Hepatocyte (in vitro differentiated cells): ENCODE data around the gene FNIP2.

Experiments used
- EZH2 ChIP-seq: fragments of 200-600 bp; sonication (generic); IDR thresholded peaks from 2 replicates; pipeline ENCODE4 v1.6.1; 2016; ENCODE audit warnings: antibody characterized with exemption, mild to moderate bottlenecking, borderline replicate concordance
- EZH2phosphoT487 ChIP-seq: fragments of 200-600 bp; sonication (generic); IDR thresholded peaks from one replicate; pipeline ENCODE4 v1.6.1; 2018; ENCODE audit warnings: antibody characterized with exemption, mild to moderate bottlenecking, low read depth, moderate library complexity; ENCODE audit not compliant: unreplicated experiment, severe bottlenecking
- TF ChIP-seq, protein P1 (sequence below): fragments of 200-600 bp; sonication (generic); IDR thresholded peaks from 2 replicates; pipeline ENCODE4 v1.5.1; 2016; ENCODE audit warnings: antibody characterized with exemption, mild to moderate bottlenecking; ENCODE audit not compliant: poor library complexity

DNA sequence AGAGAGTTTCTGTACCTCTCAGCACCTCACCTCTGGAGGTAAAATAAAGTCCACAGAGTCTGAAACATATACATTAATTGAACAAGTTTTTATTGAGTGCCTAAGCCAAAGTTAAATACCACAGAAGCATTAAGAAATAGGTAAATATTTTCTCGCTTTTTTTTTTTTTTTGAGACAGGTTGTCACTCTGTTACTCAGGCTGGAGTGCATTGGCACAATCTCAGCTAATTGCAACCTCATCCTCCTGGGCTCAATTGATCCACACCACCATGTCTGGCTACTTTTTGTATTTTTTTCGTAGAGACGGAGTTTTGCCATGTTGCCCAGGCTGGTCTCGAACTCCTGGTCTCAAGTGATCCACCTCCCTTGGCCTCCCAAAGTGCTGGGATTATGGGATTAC is 10.1 kb upstream of the FNIP2 start:
- TF ChIP-seq, protein P1, sequence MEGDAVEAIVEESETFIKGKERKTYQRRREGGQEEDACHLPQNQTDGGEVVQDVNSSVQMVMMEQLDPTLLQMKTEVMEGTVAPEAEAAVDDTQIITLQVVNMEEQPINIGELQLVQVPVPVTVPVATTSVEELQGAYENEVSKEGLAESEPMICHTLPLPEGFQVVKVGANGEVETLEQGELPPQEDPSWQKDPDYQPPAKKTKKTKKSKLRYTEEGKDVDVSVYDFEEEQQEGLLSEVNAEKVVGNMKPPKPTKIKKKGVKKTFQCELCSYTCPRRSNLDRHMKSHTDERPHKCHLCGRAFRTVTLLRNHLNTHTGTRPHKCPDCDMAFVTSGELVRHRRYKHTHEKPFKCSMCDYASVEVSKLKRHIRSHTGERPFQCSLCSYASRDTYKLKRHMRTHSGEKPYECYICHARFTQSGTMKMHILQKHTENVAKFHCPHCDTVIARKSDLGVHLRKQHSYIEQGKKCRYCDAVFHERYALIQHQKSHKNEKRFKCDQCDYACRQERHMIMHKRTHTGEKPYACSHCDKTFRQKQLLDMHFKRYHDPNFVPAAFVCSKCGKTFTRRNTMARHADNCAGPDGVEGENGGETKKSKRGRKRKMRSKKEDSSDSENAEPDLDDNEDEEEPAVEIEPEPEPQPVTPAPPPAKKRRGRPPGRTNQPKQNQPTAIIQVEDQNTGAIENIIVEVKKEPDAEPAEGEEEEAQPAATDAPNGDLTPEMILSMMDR = no peak
- no peak for TF ChIP-seq EZH2
- TF ChIP-seq EZH2phosphoT487 = no peak
